HCT116 (cell line): ENCODE results near the gene PGRMC1. TPM values are rescaled to one million over a fixed set of nuclear protein-coding genes. Genes with fewer than 3 reads are reported as not detected.

Experiments used
- ATAC-seq: fragments of 200-7000 bp; cut with Tn5 transposase; 2 replicates; pipeline ENCODE4 v1.9.1; 2020; ENCODE audit warnings: mild to moderate bottlenecking, moderate library complexity
- BruUV-seq: library from RNA; stranded (reverse); fragments of 400-500 nt; replicated peaks from 2 replicates; lab custom pipeline; 2021; lab: Mats Ljungman, UMichigan
- CTCF ChIA-PET: fragments of 300-600 bp; sonication (Branson Sonifier 250); formaldehyde crosslinking; loops from one replicate; lab custom pipeline; 2021; ENCODE audit warnings: antibody characterized with exemption; lab: Charles Lee
- POLR2A ChIA-PET: fragments of 300-600, 350-600 bp; sonication (Branson Sonifier 250); formaldehyde crosslinking; loops from one replicate; lab custom pipeline; 2021; ENCODE audit warnings: antibody characterized with exemption; lab: Charles Lee
- RAD21 ChIA-PET, 2 experiments: fragments of 300-600 bp; sonication (Branson Sonifier 250); formaldehyde crosslinking; loops; one replicate each; lab custom pipeline; 2023; ENCODE audit warnings: low total read pairs in 2 of 2; ENCODE audit not compliant: uncharacterized antibody in 2 of 2, unreplicated experiment in 2 of 2, low non-redundant PET in 1 of 2; lab: Charles Lee
- DNase-seq: peaks from one replicate; pipeline ENCODE4 v3.0.0-alpha.2; 2010; ENCODE audit warnings: low read depth, low spot score
- H2AFZ ChIP-seq: fragments of 200-600 bp; shearing (Covaris generic), sonication (generic); 2 replicates; pipeline ENCODE4 v1.6.1; 2017; ENCODE audit warnings: low read depth, mixed run types, mixed read lengths, antibody characterized with exemption, low read length; ENCODE audit not compliant: poor library complexity, severe bottlenecking
- H3K27ac ChIP-seq: 2 replicates; pipeline ENCODE4 v1.5.1; 2012; ENCODE audit warnings: low read depth, low read length
- H3K27me3 ChIP-seq: fragments of 200-600 bp; sonication (generic); 2 replicates; pipeline ENCODE4 v1.6.1; 2016; ENCODE audit warnings: mixed run types, low read length, mixed read lengths; ENCODE audit not compliant: insufficient read depth
- H3K36me3 ChIP-seq, 2 experiments: fragments of 200-500 bp in 1 of 2; fragments of 200-600 bp in 1 of 2; sonication (Bioruptor generic) in 1 of 2; sonication (generic) in 1 of 2; 2 replicates each; pipeline versions ENCODE4 v1.5.1 to v1.6.1; 2014 to 2016; ENCODE audit warnings: low read length in 2 of 2, inconsistent platforms in 1 of 2, mixed read lengths in 1 of 2, mixed run types in 1 of 2; ENCODE audit not compliant: insufficient read depth in 2 of 2, control insufficient read depth in 1 of 2
- H3K4me1 ChIP-seq, 2 experiments: fragments of 200-600 bp in 1 of 2; sonication (generic) in 1 of 2; 2 replicates each; pipeline versions ENCODE4 v1.5.1 to v1.6.1; 2012 to 2017; ENCODE audit warnings: low read length in 2 of 2, inconsistent platforms in 1 of 2, mild to moderate bottlenecking in 1 of 2, mixed read lengths in 1 of 2, mixed run types in 1 of 2, moderate library complexity in 1 of 2; ENCODE audit not compliant: insufficient read depth in 2 of 2, control insufficient read depth in 1 of 2
- H3K4me2 ChIP-seq: fragments of 200-600 bp; sonication (generic); 2 replicates; pipeline ENCODE4 v1.6.1; 2017; ENCODE audit warnings: mixed run types, low read length, mixed read lengths
- H3K4me3 ChIP-seq, 2 experiments: fragments of 200-600 bp in 1 of 2; sonication (generic) in 1 of 2; replicated peaks in 1 of 2; 2 replicates each; pipeline ENCODE4 v1.5.1; 2011 to 2016; ENCODE audit warnings: low read length in 2 of 2, control low read depth in 1 of 2, low read depth in 1 of 2, mild to moderate bottlenecking in 1 of 2, mixed read lengths in 1 of 2, mixed run types in 1 of 2
- H3K79me2 ChIP-seq: fragments of 200-600 bp; sonication (generic); 2 replicates; pipeline ENCODE4 v1.6.1; 2017; ENCODE audit warnings: mild to moderate bottlenecking, mixed run types, low read length, moderate library complexity, mixed read lengths; ENCODE audit not compliant: insufficient read depth
- H3K9ac ChIP-seq: fragments of 200-600 bp; sonication (generic); 2 replicates; pipeline ENCODE4 v1.6.1; 2016; ENCODE audit warnings: low read length, mixed read lengths
- H3K9me2 ChIP-seq: fragments of 200-600 bp; sonication (generic), shearing (Covaris generic); 2 replicates; pipeline ENCODE4 v1.6.1; 2017; ENCODE audit warnings: mixed run types, mild to moderate bottlenecking, moderate library complexity; ENCODE audit not compliant: insufficient read depth
- H3K9me3 ChIP-seq, 2 experiments: fragments of 200-500 bp in 1 of 2; fragments of 200-600 bp in 1 of 2; sonication (Bioruptor generic) in 1 of 2; sonication (generic) in 1 of 2; 2 replicates each; pipeline ENCODE4 v1.6.1; 2014 to 2017; ENCODE audit warnings: low read length in 2 of 2, mixed read lengths in 2 of 2, inconsistent platforms in 1 of 2, low read depth in 1 of 2, mild to moderate bottlenecking in 1 of 2, mixed run types in 1 of 2, moderate library complexity in 1 of 2; ENCODE audit not compliant: control insufficient read depth in 1 of 2, insufficient read depth in 1 of 2
- H4K20me1 ChIP-seq: fragments of 200-600 bp; sonication (generic), shearing (Covaris generic); 2 replicates; pipeline ENCODE4 v1.6.1; 2017; ENCODE audit warnings: mixed run types, mild to moderate bottlenecking, moderate library complexity; ENCODE audit not compliant: insufficient read depth
- ELF1 ChIP-seq: IDR thresholded peaks from 2 replicates; pipeline ENCODE4 v1.6.1; 2012; ENCODE audit warnings: low read depth, borderline replicate concordance
- EZH2 ChIP-seq: fragments of 200-600 bp; sonication (generic); IDR thresholded peaks from 2 replicates; pipeline ENCODE4 v1.6.1; 2017; ENCODE audit warnings: antibody characterized with exemption, mixed run types
- EZH2phosphoT487 ChIP-seq: fragments of 200-600 bp; IDR thresholded peaks from 2 replicates; pipeline ENCODE4 v1.6.1; 2018; ENCODE audit warnings: antibody characterized with exemption, borderline replicate concordance
- POLR2AphosphoS5 ChIP-seq: IDR thresholded peaks from 2 replicates; pipeline ENCODE4 v1.6.1; 2011; ENCODE audit warnings: mild to moderate bottlenecking, low read depth, low read length, moderate library complexity
- SIN3A ChIP-seq: IDR thresholded peaks from 2 replicates; pipeline ENCODE4 v1.6.1; 2012; ENCODE audit warnings: low read depth
- TCF7L2 ChIP-seq: IDR thresholded peaks from 2 replicates; pipeline ENCODE4 v1.7.0; 2011; ENCODE audit warnings: borderline replicate concordance, inconsistent platforms; ENCODE audit not compliant: insufficient read depth, insufficient read length; ENCODE audit errors: extremely low read depth
- YY1 ChIP-seq: IDR thresholded peaks from 2 replicates; pipeline ENCODE4 v1.6.1; 2011; ENCODE audit warnings: low read length, low read depth, moderate library complexity, mild to moderate bottlenecking; ENCODE audit not compliant: insufficient replicate concordance; ENCODE audit errors: extremely low read depth
- ZFX ChIP-seq: fragments of 450-650 bp; IDR thresholded peaks from 2 replicates; pipeline ENCODE4 v1.6.1; 2017
- intact Hi-C: fragments of 100-400 bp; cut with micrococcal nuclease; formaldehyde crosslinking; loops from 2 replicates; pipeline ENCODE4 v1.10.0; 2022
- total RNA-seq: library from RNA; stranded (reverse); gene quantifications from one replicate; pipeline ENCODE4 v1.2.1, GENCODE V29; 2021; ENCODE audit not compliant: unreplicated experiment
- TF ChIP-seq, protein P1 (sequence below): IDR thresholded peaks from 2 replicates; pipeline ENCODE4 v1.6.1; 2012; ENCODE audit warnings: low read depth
- TF ChIP-seq, protein P2 (sequence below): IDR thresholded peaks from 2 replicates; pipeline ENCODE4 v1.6.1; 2012
- TF ChIP-seq, protein P3 (sequence below), 3 experiments: fragments of 200-600 bp in 1 of 3; sonication (generic) in 1 of 3; IDR thresholded peaks in 2 of 3; conservative IDR thresholded peaks in 1 of 3; 2 replicates each; pipeline ENCODE4 v1.5.1; 2012 to 2017; ENCODE audit warnings: low read depth in 2 of 3, low read length in 2 of 3, antibody characterized with exemption in 1 of 3, borderline replicate concordance in 1 of 3, control low read depth in 1 of 3, mild to moderate bottlenecking in 1 of 3, mixed read lengths in 1 of 3, mixed run types in 1 of 3, moderate library complexity in 1 of 3; ENCODE audit not compliant: insufficient read depth in 1 of 3

PGRMC1 gene
- total RNA-seq, 1 experiment from 2014 or later, result 81.6 TPM

DNA sequence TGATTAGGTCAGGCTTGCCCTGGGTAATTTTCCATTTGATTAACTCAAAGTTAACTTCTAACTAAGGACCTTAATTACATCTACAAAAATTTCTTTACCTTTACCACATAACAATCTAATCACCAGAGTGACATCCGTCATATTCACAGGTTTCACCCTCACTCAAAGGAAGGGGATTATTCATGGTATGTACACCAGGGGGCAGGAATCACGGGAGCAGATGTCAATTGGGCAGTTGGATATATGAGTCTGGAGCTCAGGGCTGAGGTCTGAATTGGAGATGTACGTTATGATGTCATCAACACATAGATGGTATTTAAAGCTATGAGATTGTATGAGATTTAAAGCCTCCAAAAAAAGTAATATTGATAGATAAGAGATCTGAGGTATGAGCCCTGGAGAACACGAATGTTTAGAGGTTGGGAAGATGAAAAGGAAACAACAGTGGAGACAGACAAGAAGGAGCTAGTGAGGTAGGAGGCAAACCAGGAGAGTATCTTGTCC, 52.9 kb downstream of the PGRMC1 start:
- ATAC-seq, result no peak

DNA sequence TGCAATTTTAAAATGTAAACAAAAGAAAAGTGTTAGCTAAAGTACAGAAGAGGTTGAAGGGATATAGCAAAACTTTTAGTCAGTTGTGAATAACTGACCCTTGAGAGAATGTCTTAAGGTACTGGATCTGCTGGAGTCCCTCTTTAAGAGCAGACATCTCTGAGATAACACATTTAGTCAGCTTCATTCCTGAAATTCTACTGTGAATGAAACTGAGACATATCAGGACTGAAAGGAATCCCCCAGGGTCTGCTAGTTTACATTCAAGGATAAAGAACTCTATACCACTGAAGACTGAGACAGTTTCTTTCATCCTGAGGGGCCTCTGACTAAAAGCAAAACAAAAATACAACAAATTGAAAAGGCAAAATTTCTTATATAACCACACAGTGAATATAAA, 54.4 kb downstream of the PGRMC1 start:
- Histone ChIP-seq H3K9me2 (no peaks in the 10 kb centered on the region), H3K27ac (no peak overlapping the region), H3K36me3 (no peaks in the 10 kb centered on the region), H3K79me2 (no peaks in the 10 kb centered on the region), H3K4me1 (no peaks in the 10 kb centered on the region), H3K4me3 (no peak overlapping the region), H2AFZ (no peak overlapping the region), H3K9ac (no peak overlapping the region), H3K27me3 (no peaks in the 10 kb centered on the region), H3K9me3 (no peaks in the 10 kb centered on the region), H4K20me1 (no peaks in the 10 kb centered on the region), H3K4me2 (no peak overlapping the region)
- CTCF ChIA-PET, result no interaction called here
- POLR2A ChIA-PET, result no interaction called here
- no peak for DNase-seq
- no peak for ATAC-seq
- TF ChIP-seq YY1 (no peak), ZFX (no peak), EZH2phosphoT487 (no peak), EZH2 (no peak), POLR2AphosphoS5 (no peak)
- TF ChIP-seq, protein P1, sequence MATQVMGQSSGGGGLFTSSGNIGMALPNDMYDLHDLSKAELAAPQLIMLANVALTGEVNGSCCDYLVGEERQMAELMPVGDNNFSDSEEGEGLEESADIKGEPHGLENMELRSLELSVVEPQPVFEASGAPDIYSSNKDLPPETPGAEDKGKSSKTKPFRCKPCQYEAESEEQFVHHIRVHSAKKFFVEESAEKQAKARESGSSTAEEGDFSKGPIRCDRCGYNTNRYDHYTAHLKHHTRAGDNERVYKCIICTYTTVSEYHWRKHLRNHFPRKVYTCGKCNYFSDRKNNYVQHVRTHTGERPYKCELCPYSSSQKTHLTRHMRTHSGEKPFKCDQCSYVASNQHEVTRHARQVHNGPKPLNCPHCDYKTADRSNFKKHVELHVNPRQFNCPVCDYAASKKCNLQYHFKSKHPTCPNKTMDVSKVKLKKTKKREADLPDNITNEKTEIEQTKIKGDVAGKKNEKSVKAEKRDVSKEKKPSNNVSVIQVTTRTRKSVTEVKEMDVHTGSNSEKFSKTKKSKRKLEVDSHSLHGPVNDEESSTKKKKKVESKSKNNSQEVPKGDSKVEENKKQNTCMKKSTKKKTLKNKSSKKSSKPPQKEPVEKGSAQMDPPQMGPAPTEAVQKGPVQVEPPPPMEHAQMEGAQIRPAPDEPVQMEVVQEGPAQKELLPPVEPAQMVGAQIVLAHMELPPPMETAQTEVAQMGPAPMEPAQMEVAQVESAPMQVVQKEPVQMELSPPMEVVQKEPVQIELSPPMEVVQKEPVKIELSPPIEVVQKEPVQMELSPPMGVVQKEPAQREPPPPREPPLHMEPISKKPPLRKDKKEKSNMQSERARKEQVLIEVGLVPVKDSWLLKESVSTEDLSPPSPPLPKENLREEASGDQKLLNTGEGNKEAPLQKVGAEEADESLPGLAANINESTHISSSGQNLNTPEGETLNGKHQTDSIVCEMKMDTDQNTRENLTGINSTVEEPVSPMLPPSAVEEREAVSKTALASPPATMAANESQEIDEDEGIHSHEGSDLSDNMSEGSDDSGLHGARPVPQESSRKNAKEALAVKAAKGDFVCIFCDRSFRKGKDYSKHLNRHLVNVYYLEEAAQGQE, result no peak
- TF ChIP-seq, protein P2, sequence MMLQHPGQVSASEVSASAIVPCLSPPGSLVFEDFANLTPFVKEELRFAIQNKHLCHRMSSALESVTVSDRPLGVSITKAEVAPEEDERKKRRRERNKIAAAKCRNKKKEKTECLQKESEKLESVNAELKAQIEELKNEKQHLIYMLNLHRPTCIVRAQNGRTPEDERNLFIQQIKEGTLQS, result no peak
- no TSS peak for BruUV-seq
- intact Hi-C loops, result no loop called here
- RAD21 ChIA-PET, result no interaction called here

More for the DNA sequence above, 52.9 kb downstream of the PGRMC1 start:
- CTCF ChIA-PET, result interaction anchor here (0.7 to 1.2 kb wide), 2 partner anchors 14 to 223 kb away, joined by 3 read pairs; no protein-coding TSS in a partner anchor
- Histone ChIP-seq H4K20me1 (no peaks in the 10 kb centered on the region), H3K4me1 (no peaks in the 10 kb centered on the region), H3K9me3 (no peaks in the 10 kb centered on the region), H3K27ac (no peak overlapping the region), H3K9ac (no peak overlapping the region), H2AFZ (no peak overlapping the region), H3K4me2 (no peak overlapping the region), H3K9me2 (no peaks in the 10 kb centered on the region), H3K79me2 (no peaks in the 10 kb centered on the region), H3K4me3 (no peak overlapping the region), H3K36me3 (no peaks in the 10 kb centered on the region), H3K27me3 (no peaks in the 10 kb centered on the region)
- no TSS peak for BruUV-seq
- DNase-seq, result no peak
- intact Hi-C loops, result no loop called here
- RAD21 ChIA-PET, result no interaction called here
- TF ChIP-seq ELF1 (no peak), TCF7L2 (no peak), EZH2 (no peak), EZH2phosphoT487 (no peak), SIN3A (no peak)
- TF ChIP-seq, protein P2, result no peak
- TF ChIP-seq, protein P3, sequence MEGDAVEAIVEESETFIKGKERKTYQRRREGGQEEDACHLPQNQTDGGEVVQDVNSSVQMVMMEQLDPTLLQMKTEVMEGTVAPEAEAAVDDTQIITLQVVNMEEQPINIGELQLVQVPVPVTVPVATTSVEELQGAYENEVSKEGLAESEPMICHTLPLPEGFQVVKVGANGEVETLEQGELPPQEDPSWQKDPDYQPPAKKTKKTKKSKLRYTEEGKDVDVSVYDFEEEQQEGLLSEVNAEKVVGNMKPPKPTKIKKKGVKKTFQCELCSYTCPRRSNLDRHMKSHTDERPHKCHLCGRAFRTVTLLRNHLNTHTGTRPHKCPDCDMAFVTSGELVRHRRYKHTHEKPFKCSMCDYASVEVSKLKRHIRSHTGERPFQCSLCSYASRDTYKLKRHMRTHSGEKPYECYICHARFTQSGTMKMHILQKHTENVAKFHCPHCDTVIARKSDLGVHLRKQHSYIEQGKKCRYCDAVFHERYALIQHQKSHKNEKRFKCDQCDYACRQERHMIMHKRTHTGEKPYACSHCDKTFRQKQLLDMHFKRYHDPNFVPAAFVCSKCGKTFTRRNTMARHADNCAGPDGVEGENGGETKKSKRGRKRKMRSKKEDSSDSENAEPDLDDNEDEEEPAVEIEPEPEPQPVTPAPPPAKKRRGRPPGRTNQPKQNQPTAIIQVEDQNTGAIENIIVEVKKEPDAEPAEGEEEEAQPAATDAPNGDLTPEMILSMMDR (IDR thresholded peaks at IDR 0.05 in 2 of 3, conservative IDR thresholded peaks at IDR 0.05 in 1 of 3; ENCODE audit: borderline replicate concordance in 1 of 3, insufficient read depth in 1 of 3, low read depth in 2 of 3, low read length in 2 of 3), result peak in 1 of 3 experiments; percentile 37; a peak in 2 of 6 replicates
- POLR2A ChIA-PET, result no interaction called here
